Activated effector memory CD4-positive, alpha-beta T cell treated with Interleukin-2 at 50 U/mL for 16 hours (primary cell): ENCODE data around the gene NT5DC1.

Experiments used
- DNase-seq: peaks from one replicate; pipeline ENCODE4 v3.0.0-alpha.2; 2020

NT5DC1 gene

GRCh38 chr6:116145803-116146675 lies 45.4 kb downstream of the NT5DC1 start:
- DNase-seq = no peak

- no peak for DNase-seq
Observed at GRCh38 chr6:116152620-116153019, 52.0 kb downstream of the NT5DC1 start.

GRCh38 chr6:116154887-116155286 lies 54.2 kb downstream of the NT5DC1 start:
- no peak for DNase-seq

DNA sequence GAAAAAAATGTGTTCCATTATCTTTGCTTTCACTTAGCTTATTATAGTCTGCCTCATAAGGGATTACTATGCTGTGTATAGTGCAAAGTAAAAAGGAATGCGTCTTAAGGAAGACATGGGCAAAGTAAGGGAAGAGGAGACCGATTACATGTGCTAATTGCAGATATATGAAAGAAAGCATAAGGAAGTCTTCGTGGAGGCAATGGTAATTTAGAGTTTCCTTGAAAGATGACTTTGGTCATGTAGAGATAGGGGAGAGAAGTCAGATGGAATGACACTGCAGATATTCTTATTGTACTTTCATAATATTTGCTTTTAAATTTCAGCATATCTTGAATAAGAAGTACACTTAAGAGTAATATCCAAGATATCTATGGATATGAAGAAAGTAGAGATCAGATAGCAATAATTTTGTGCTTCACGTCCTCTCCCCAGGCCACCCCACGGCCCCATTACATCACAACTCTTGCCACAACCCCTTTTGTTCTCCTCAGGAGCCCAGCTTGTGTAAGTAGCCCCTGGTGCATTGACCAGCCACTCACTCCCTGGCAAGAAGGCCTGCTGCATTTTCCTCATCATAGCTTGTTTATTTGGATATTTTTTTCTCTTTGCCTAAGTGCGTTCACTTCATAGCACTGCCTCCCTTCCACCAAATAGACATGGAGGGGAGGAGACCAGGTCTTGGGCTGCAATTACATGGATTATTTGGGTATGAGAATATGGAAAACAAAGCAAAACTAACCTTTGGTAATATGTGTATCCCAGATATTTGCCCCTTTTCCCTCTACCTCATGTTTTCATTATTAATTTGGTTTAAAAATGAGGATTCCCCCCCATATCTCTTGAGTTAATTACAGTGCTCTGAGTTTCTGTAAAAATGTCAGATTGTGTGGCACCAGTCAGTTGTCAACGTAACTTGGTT lies 56.0 kb downstream of the NT5DC1 start:
- no peak for DNase-seq

GRCh38 chr6:116157391-116157790 lies 56.7 kb downstream of the NT5DC1 start:
- DNase-seq = no peak

- DNase-seq = no peak
Observed at GRCh38 chr6:116158641-116159040, 58.0 kb downstream of the NT5DC1 start.

DNA sequence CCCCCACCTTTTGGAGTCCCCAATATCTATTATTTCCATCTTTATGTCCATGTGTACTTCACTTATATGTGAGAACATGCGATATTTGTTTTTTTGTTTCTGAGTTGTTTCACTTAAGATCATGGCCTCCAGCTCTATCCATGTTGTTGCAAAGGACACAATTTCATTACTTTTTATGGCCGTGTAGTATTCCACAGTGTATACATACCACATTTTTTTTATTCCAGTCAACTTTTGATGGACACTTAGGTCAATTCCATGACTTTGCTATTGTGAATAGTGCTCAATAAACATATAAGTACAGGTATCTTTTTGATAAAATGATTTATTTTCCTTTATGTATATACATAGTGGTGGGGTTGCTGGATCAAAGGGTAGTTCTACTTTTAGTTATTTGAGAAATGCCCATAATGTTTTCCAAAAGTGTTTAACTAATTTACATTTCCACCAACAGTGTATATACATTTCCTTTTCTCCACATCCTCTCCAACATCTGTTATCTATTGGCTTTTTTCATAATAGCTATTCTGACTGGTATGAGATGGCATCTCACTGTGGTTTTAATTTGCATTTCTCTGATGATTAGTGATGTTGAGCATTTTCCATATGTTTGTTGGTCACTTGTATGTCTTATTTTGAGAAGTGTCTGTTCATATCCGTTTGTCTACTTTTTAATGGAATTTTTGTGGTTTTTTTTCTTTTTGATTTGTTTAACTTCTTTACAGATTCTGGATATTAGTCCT lies 59.3 kb downstream of the NT5DC1 start:
- DNase-seq = no peak

DNA sequence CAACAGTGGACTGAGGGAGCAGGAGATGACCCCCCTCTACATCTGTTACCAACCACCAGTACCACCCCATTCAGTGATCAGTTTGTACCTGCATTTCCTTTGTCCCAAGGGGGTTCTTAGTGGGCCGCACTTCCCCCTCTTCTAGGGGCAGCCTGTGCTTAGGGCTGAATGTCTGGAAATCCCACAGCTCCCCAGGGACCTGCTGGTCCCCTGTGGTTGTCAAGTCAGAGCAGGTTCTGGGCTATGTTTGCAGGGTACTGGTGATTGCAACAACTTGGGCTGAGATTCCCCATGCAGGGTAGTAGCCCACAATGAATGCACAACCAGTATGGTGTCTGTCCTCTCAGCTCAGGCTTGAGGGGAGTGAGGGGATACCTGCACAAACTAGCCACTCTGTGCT lies 64.9 kb downstream of the NT5DC1 start:
- DNase-seq = no peak

- no peak for DNase-seq
Observed at GRCh38 chr6:116166369-116166768, 65.7 kb downstream of the NT5DC1 start.

DNA sequence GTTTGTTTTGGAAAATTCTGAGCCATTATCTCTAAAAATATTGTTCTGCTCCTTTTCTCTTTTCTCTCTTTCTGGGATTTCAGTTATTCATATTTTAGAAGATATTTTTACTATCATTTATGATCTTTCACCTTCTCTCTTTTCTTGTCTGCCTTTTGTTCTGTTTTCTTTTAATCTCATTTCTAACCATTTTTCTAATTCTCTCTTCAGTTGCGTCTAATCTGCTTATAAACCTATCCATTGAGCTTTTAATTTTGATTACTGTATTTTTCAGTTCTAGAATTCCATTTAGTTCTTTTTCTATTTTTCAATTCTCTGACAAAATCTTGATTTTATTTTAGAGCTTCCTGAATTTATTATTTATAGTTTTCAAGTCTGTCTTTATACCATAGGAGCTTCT lies 67.5 kb downstream of the NT5DC1 start:
- no peak for DNase-seq

- no peak for DNase-seq
Observed at GRCh38 chr6:116169880-116170279, 69.2 kb downstream of the NT5DC1 start.

DNA sequence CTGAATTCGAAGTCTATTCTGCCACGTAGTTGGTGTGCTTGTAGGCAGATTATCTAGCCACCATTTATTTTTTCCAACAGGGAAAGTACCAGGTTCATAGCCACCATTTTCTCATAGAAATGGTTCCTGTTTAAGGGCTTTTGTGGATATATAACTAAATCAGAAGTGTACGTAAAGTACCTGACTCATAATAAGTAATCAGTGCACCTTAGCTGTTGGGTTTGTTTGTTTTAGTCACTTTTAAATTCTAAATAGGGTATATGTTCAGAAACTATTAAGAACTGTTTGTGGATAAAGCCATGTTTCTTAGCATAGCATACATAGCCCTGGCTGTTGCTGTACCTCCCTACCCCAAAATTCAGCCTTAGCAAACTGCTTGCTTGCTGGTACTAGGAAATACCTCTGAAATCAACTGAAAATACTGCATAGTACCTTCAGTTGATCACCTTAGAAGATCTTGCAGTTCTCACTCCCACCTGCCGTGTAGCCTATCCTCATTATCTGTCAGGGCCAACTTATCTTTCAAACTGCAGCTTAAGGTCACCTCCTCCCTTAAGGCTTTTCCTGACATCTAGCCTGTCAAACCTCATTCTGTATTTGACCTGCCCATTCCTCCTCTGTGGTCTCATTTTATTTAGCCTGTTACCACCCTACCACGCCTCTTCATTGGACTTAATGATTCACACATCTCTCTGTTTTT lies 69.9 kb downstream of the NT5DC1 start:
- no peak for DNase-seq

GRCh38 chr6:116173928-116174327 lies 73.3 kb downstream of the NT5DC1 start:
- no peak for DNase-seq

DNA sequence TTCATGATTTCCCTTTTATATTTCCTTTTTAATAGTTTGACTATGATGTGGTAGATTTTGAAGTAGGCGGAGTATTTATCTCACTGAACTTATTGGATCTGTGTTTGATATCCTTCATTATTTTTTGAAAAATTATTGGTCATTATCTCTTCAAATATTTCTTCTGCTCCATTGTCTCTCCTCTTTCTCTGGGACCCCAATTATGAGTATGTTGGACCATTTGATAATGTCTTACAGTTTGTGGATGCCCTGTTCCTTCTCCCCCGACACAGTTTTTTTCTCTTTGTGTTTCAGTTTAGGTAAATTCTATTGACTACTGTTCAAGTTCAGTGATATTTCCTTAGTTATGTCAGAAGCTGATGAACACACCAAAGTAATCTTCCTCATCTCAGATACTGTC lies 74.7 kb downstream of the NT5DC1 start:
- no peak for DNase-seq

GRCh38 chr6:116176596-116176995 lies 75.9 kb downstream of the NT5DC1 start:
- no peak for DNase-seq

DNA sequence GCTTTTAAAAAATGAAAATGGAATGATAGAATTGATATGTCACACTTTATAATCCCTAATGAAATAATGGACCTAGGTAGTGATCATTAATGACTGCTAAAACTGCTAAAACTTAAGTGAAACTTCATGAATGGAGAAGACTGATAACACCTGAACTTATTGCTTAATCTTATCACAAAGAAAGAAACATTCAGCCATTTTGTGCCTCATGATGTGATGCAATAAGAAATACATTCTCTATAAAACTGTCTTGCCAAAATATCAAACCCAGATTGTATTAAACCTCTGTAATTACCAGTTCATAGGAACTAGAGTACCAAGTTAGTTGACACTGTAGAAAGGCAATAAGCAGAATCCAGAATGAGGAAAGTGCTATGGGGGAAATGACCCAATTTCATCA lies 79.7 kb downstream of the NT5DC1 start:
- no peak for DNase-seq

GRCh38 chr6:116189472-116189871 lies 88.8 kb downstream of the NT5DC1 start:
- DNase-seq = no peak

- no peak for DNase-seq
Observed at GRCh38 chr6:116190550-116190949, 89.9 kb downstream of the NT5DC1 start.

DNA sequence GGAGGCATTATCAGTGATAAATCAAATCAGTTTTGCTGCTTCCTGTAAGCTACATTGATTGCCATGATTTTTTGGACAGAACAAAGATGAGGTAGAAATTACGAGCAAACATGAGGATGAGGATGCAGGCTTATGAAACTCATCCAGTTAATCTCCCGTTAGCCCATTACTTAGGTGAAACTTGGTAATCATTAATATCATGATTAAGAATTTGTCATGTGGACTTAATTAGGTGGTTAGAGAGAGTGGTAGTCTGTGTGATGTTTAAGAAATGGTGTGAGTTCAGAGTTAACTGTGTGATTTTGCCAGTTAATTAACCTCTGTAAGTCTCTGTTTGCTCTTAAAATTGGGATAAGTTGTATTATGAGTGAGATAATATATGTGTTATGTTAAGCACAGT lies 91.2 kb downstream of the NT5DC1 start:
- no peak for DNase-seq

GRCh38 chr6:116192786-116193185 lies 92.1 kb downstream of the NT5DC1 start:
- no peak for DNase-seq

DNA sequence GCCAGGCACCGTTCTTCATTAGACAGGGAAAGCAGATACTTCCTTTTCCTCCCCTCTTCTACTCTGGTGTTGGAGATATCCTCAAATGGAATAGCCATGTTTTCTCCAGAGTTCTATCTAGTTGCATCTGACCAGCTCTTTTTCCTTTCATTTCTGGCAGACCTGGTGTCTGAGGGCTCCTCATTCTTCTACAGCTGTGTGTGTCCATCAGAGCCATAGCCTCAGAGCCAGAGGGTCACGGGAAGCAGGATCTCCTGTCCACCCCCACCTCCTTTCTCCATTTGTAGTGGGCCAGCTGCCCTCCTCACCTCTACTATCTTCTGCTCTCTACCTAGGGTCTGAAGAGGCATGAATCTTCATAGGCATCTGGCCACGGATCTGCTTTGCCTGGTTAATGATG lies 96.2 kb downstream of the NT5DC1 start:
- no peak for DNase-seq

DNA sequence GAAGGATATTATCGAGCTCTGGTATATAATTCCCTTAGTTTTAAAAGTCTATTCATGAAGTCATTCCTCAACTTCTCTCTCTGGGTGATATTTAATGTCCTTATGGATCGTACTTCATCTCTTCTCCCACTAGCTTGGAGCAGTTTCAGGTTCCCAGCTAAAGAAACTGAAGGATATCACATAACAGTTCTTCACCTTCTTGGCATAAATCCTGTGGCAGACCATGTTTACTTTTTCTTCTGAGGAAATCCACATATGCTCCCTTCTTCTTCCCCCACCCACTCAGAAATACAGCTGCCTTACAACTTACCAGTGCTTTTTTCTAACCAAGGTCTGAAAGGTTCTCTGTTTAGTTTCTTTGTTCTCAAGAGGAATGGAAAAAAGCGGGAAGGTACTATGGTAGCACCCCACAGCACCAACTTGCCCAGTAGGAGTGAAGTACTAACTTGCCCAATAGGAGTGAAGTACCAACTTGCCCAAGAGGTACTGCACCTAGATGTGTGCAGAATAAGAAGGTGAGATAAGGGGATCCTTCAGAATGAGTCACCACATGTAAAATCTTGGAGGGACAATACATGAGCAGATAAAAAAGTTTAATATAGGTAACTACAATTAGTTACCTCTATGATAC lies 100.1 kb downstream of the NT5DC1 start:
- no peak for DNase-seq
